Umbilical cord (tissue), 2 donors: ENCODE data around the gene NAPEPLD. TPM values are rescaled to one million over a fixed set of nuclear protein-coding genes. Genes with fewer than 3 reads are reported as not detected.
"Not testable (repeated sequence)": the region's sequence is repeated elsewhere in the genome, so short reads cannot be mapped to it uniquely, and the experiment has no call there.

Experiments
- DNase-seq: peaks from one replicate; pipeline ENCODE4 v3.0.0-alpha.2; 2015; ENCODE audit warnings: low spot score
- total RNA-seq: library from RNA; depleted of rRNA; stranded (reverse); fragments of >200 nt; gene quantifications from one replicate; pipeline ENCODE4 v1.2.3, GENCODE V29; 2014; ENCODE audit warnings: low replicate concordance; ENCODE audit not compliant: insufficient read depth

Gene NAPEPLD
- total RNA-seq, 1 donor from 2014 or later, result 18.8 TPM

GRCh38 chr7:103068414-103069403 lies 80.2 kb downstream of the NAPEPLD start:
- DNase-seq, result no peak

DNA sequence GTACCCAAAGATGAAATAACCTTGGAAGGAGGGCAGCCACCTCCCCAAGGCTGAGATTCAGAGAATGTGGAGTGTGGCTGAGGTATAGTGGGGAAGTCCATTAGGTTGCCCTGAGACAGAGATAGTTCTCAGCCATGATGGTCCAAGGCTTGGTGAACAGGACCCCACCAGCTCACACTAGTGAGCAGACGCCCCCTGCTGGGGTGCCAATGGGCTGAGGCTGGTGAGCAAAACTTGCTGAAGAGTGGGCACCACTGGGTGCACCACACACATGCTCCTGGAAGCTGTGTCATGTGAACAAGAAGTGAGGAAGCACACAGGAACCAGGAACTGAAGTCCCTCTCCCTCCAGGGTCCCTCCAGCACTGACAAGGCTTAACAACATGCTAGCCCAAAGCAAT lies 83.2 kb downstream of the NAPEPLD start:
- no peak for DNase-seq

GRCh38 chr7:103063895-103064294 lies 85.0 kb downstream of the NAPEPLD start:
- no peak for DNase-seq

GRCh38 chr7:103059471-103059870 lies 89.4 kb downstream of the NAPEPLD start:
- DNase-seq, result no peak

DNA sequence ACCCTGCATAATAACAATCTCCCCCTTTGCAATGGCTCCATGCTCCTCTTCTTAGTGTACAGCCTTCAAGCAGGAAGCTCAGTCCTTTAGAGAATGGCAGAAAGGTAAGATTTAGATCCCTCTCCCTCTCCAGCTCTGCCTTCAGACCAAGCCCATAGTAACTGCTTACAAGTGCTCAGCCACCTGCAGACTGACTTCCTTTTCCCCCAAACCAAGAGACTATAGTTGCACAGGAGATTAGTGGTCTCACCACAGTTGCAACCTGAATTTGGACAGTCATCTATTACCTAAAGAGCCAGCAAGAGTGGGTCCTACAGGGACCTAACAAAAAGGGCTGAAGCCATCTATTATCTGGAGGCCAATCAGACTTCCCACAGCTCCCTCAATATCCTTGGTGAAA lies 90.8 kb downstream of the NAPEPLD start:
- no peak for DNase-seq

DNA sequence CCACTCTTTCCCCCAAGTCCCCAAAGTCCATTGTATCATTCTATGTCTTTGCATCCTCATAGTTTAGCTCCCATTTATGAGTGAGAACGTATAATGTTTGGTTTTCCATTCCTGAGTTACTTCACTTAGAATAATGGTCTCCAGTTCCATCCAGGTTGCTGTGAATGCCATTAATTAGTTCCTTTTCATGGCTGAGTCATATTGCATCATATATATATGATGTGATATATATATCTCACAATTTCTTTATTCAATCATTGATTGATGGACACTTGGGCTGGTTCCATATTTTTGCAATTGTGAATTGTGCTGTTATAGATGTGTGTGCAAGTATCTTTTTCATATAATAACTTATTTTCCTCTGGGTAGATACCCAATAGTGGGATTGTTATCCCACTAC lies 92.9 kb downstream of the NAPEPLD start:
- not testable (repeated sequence) for DNase-seq

DNA sequence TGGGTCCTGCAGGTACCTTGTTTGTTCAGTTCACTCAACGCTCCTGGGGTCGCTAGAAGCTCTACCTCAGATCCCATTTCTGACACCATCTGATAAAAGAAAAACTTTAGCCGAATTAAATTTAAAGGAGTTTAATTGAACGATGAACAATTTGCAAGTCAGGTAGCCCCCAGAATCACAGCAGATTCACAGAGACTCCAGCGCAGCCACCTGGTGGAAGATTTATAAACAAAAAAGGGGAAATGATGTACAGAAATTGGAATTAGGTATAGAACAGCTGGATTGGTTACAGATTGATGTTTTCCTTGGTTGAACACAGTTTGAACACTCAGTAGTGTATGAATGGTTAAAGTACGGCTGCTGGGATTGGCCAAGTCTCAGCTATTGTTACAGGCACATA lies 97.4 kb downstream of the NAPEPLD start:
- DNase-seq, result no peak

Other genes with a start within 250 kb of the NAPEPLD start
- 3.1 TPM for gene LRRC17, start 236.1 kb downstream of the NAPEPLD start, total RNA-seq
- 5.3 TPM for gene FBXL13, start 74.3 kb downstream of the NAPEPLD start, total RNA-seq
- 37.1 TPM for gene ARMC10, start 74.0 kb downstream of the NAPEPLD start, total RNA-seq
- 38.0 TPM for gene PMPCB, start 148.3 kb upstream of the NAPEPLD start, total RNA-seq
- 15.6 TPM for gene DNAJC2, start 195.7 kb upstream of the NAPEPLD start, total RNA-seq
- gene PSMC2, start 198.5 kb upstream of the NAPEPLD start, total RNA-seq, result 60.9 TPM